WTC11 (cell line): ENCODE measurements around the gene HECW1. TPM values are rescaled to one million over a fixed set of nuclear protein-coding genes. Genes with fewer than 3 reads are reported as not detected.

ENCODE experiments used
- ATAC-seq: fragments of 200-7000 bp; cut with Tn5 transposase; 2 replicates; pipeline ENCODE4 v1.10.0; 2021; ENCODE audit warnings: mild to moderate bottlenecking, moderate library complexity
- CTCF ChIA-PET: fragments of 300-600 bp; sonication (Branson Sonifier 250); formaldehyde crosslinking; loops from one replicate; lab custom pipeline; 2021; ENCODE audit warnings: antibody characterized with exemption; lab: Charles Lee
- POLR2A ChIA-PET: fragments of 350-600 bp; sonication (Branson Sonifier 250); formaldehyde crosslinking; loops from one replicate; lab custom pipeline; 2021; ENCODE audit warnings: antibody characterized with exemption; lab: Charles Lee
- DNase-seq: peaks from one replicate; pipeline ENCODE4 v3.0.0; 2021; ENCODE audit warnings: low spot score
- H3K27ac Mint-ChIP-seq: 2 replicates; pipeline ENCODE4 v1.8.0; 2021; ENCODE audit warnings: mixed read lengths
- H3K27me3 Mint-ChIP-seq: 2 replicates; pipeline ENCODE4 v1.8.0; 2021; ENCODE audit warnings: low read depth, mild to moderate bottlenecking, moderate library complexity, mixed read lengths
- H3K36me3 Mint-ChIP-seq: 2 replicates; pipeline ENCODE4 v1.8.0; 2021; ENCODE audit warnings: mixed read lengths
- H3K4me1 Mint-ChIP-seq: 2 replicates; pipeline ENCODE4 v1.8.0; 2022; ENCODE audit warnings: mixed read lengths
- H3K4me3 Mint-ChIP-seq: 2 replicates; pipeline ENCODE4 v1.8.0; 2021; ENCODE audit warnings: mild to moderate bottlenecking, moderate library complexity, mixed read lengths
- H3K9me3 Mint-ChIP-seq: 2 replicates; pipeline ENCODE4 v1.8.0; 2021; ENCODE audit warnings: mixed read lengths
- CREB1 ChIP-seq: sonication (generic); formaldehyde crosslinking; IDR thresholded peaks from 2 replicates; pipeline ENCODE4 v1.8.0; 2023; ENCODE audit warnings: mild to moderate bottlenecking, missing genetic modification reagents
- FOXP1 ChIP-seq: sonication (generic); formaldehyde crosslinking; IDR thresholded peaks from 2 replicates; pipeline ENCODE4 v1.8.0; 2022; ENCODE audit warnings: missing genetic modification reagents, mild to moderate bottlenecking, moderate library complexity, borderline replicate concordance
- GTF2I ChIP-seq: fragments of 250-450 bp; sonication (Bioruptor Pico); conservative IDR thresholded peaks from 2 replicates; pipeline ENCODE4 v1.4.0; 2021; ENCODE audit warnings: mild to moderate bottlenecking
- IRF2 ChIP-seq: sonication (generic); formaldehyde crosslinking; IDR thresholded peaks from 2 replicates; pipeline ENCODE4 v1.8.0; 2022; ENCODE audit warnings: low read depth, missing genetic modification reagents, borderline replicate concordance
- JUN ChIP-seq: sonication (generic); formaldehyde crosslinking; IDR thresholded peaks from 2 replicates; pipeline ENCODE4 v1.8.0; 2023; ENCODE audit warnings: mild to moderate bottlenecking, missing genetic modification reagents
- KAT7 ChIP-seq: sonication (generic); formaldehyde crosslinking; IDR thresholded peaks from 2 replicates; pipeline ENCODE4 v1.8.1; 2023; ENCODE audit warnings: missing genetic modification reagents, mild to moderate bottlenecking, borderline replicate concordance
- MXD4 ChIP-seq: fragments of 250-450 bp; sonication (Bioruptor Pico); IDR thresholded peaks from 2 replicates; pipeline ENCODE4 v1.8.0; 2021; ENCODE audit warnings: mild to moderate bottlenecking, moderate library complexity, borderline replicate concordance
- MYBL2 ChIP-seq: sonication (generic); formaldehyde crosslinking; IDR thresholded peaks from 2 replicates; pipeline ENCODE4 v1.8.1; 2023; ENCODE audit warnings: mild to moderate bottlenecking, moderate library complexity, missing genetic modification reagents
- NFE2L1 ChIP-seq: sonication (generic); formaldehyde crosslinking; IDR thresholded peaks from 2 replicates; pipeline ENCODE4 v1.8.1; 2023; ENCODE audit warnings: missing genetic modification reagents
- NR3C1 ChIP-seq: sonication (generic); formaldehyde crosslinking; conservative IDR thresholded peaks from 2 replicates; pipeline ENCODE4 v1.8.1; 2023; ENCODE audit warnings: low read depth, mild to moderate bottlenecking, missing genetic modification reagents
- PRRX2 ChIP-seq: fragments of 250-450 bp; sonication (Bioruptor Pico); IDR thresholded peaks from 2 replicates; pipeline ENCODE4 v1.8.0; 2021; ENCODE audit warnings: mild to moderate bottlenecking
- RORB ChIP-seq: fragments of 250-450 bp; sonication (Bioruptor Pico); IDR thresholded peaks from 2 replicates; pipeline ENCODE4 v1.9.0; 2021; ENCODE audit warnings: mild to moderate bottlenecking
- SMAD4 ChIP-seq: sonication (generic); formaldehyde crosslinking; IDR thresholded peaks from 2 replicates; pipeline ENCODE4 v1.8.0; 2022; ENCODE audit warnings: mild to moderate bottlenecking, missing genetic modification reagents
- TCF7 ChIP-seq: sonication (generic); formaldehyde crosslinking; IDR thresholded peaks from 2 replicates; pipeline ENCODE4 v1.8.0; 2022; ENCODE audit warnings: mild to moderate bottlenecking, low read depth, missing genetic modification reagents, moderate library complexity
- ZNF138 ChIP-seq: sonication (generic); formaldehyde crosslinking; conservative IDR thresholded peaks from 2 replicates; pipeline ENCODE4 v1.8.1; 2022; ENCODE audit warnings: mild to moderate bottlenecking, moderate library complexity, missing genetic modification reagents
- ZNF219 ChIP-seq: sonication (generic); formaldehyde crosslinking; IDR thresholded peaks from 2 replicates; pipeline ENCODE4 v1.8.0; 2023; ENCODE audit warnings: missing genetic modification reagents, mild to moderate bottlenecking, borderline replicate concordance
- ZNF263 ChIP-seq: sonication (generic); formaldehyde crosslinking; IDR thresholded peaks from 2 replicates; pipeline ENCODE4 v1.8.1; 2022; ENCODE audit warnings: low read depth, mild to moderate bottlenecking, moderate library complexity, missing genetic modification reagents
- ZNF396 ChIP-seq: fragments of 250-450 bp; sonication (Bioruptor Pico); IDR thresholded peaks from 2 replicates; pipeline ENCODE4 v1.8.0; 2021; ENCODE audit warnings: mild to moderate bottlenecking, moderate library complexity, borderline replicate concordance
- ZNF423 ChIP-seq: fragments of 250-450 bp; sonication (Bioruptor Pico); IDR thresholded peaks from 2 replicates; pipeline ENCODE4 v2.1.2; 2022; ENCODE audit warnings: mild to moderate bottlenecking, moderate library complexity
- total RNA-seq: library from RNA; stranded (reverse); gene quantifications from 3 replicates; pipeline ENCODE4 v1.2.3, GENCODE V29; 2021
- TF ChIP-seq, protein P1 (sequence below): fragments of 250-450 bp; sonication (Bioruptor Pico); conservative IDR thresholded peaks from 2 replicates; pipeline ENCODE4 v1.9.0; 2021; ENCODE audit warnings: mild to moderate bottlenecking
- TF ChIP-seq, protein P2 (sequence below): fragments of 250-450 bp; sonication (Bioruptor Pico); IDR thresholded peaks from 2 replicates; pipeline ENCODE4 v1.9.0; 2021; ENCODE audit warnings: mild to moderate bottlenecking, borderline replicate concordance
- TF ChIP-seq, protein P3 (sequence below): sonication (generic); formaldehyde crosslinking; IDR thresholded peaks from 2 replicates; pipeline ENCODE4 v1.8.1; 2023; ENCODE audit warnings: mild to moderate bottlenecking, missing genetic modification reagents, moderate library complexity
- TF ChIP-seq, protein P4 (sequence below): sonication (generic); formaldehyde crosslinking; IDR thresholded peaks from 2 replicates; pipeline ENCODE4 v1.8.0; 2022; ENCODE audit warnings: mild to moderate bottlenecking, missing genetic modification reagents
- TF ChIP-seq, protein P5 (sequence below): sonication (generic); formaldehyde crosslinking; IDR thresholded peaks from 2 replicates; pipeline ENCODE4 v1.8.0; 2023; ENCODE audit warnings: mild to moderate bottlenecking, missing genetic modification reagents
- TF ChIP-seq, protein P6 (sequence below): sonication (generic); formaldehyde crosslinking; IDR thresholded peaks from 2 replicates; pipeline ENCODE4 v1.8.1; 2022; ENCODE audit warnings: low read depth, missing genetic modification reagents, borderline replicate concordance

HECW1 gene
- total RNA-seq, 1 experiment from 2014 or later: 6.1 TPM

DNA sequence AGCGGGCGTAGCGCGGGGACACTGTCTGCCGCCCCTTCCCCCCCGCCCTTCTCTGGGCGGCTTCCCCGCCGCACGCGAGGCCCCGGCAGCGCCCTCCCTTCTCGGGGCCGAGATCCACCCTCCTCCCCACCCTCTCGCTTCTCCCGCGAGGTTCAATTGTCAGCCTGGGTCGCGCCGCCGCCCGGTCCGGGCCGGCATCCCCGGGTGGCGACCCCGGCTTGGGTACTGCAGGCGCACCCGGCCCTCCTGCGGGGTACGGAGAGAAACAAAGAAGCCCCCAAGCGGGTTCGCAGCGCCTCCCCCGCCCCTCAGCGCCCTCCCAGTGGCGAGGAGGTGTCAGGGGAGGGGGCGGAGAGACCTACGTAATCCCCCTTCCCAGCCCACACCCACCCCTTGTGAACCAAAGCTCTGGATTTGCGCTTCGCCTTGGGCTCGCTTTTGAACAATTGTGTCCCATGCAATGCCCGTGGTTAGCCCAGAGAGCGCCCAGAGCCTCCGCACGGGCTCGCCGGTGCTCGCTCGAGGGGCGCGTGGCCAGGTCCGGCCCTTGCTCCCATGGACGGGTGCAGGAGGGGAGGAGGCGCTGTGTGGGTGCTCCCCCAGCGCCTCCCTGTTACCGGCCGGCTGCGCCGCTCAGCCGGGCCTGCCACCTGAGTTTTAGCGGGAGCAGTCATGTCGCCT, 634 bp downstream of the HECW1 start:
- Mint-ChIP-seq H3K9me3 (no peaks in the 10 kb centered on the region), H3K36me3 (no peaks in the 10 kb centered on the region), H3K4me3 (peak overlapping the region; percentile 76), H3K27ac (no peak overlapping the region), H3K27me3 (peaks cover 23% of the 10 kb centered on the region), H3K4me1 (peaks cover 73% of the 10 kb centered on the region)
- peak; percentile 65 for DNase-seq
- CTCF ChIA-PET: interaction anchor here (0.6 to 3.7 kb wide), 4 partner anchors 42 to 327 kb away, joined by 3 to 16 read pairs (median 4); no protein-coding TSS in a partner anchor
- peak; percentile 46 for ATAC-seq
- POLR2A ChIA-PET: interaction anchor here (0.5 to 1.1 kb wide), 7 partner anchors 13 to 1518 kb away, joined by 3 to 8 read pairs (median 4); partner anchors contain the start of gene MRPL32
- TF ChIP-seq ZNF423 (CRISPR knock-in tag): peak; percentile 49
- TF ChIP-seq ZNF396 (CRISPR knock-in tag): no peak
- TF ChIP-seq IRF2 (CRISPR knock-in tag): no peak
- TF ChIP-seq FOXP1 (CRISPR knock-in tag): no peak
- no peak for TF ChIP-seq MXD4 (CRISPR knock-in tag)
- TF ChIP-seq, protein P1, sequence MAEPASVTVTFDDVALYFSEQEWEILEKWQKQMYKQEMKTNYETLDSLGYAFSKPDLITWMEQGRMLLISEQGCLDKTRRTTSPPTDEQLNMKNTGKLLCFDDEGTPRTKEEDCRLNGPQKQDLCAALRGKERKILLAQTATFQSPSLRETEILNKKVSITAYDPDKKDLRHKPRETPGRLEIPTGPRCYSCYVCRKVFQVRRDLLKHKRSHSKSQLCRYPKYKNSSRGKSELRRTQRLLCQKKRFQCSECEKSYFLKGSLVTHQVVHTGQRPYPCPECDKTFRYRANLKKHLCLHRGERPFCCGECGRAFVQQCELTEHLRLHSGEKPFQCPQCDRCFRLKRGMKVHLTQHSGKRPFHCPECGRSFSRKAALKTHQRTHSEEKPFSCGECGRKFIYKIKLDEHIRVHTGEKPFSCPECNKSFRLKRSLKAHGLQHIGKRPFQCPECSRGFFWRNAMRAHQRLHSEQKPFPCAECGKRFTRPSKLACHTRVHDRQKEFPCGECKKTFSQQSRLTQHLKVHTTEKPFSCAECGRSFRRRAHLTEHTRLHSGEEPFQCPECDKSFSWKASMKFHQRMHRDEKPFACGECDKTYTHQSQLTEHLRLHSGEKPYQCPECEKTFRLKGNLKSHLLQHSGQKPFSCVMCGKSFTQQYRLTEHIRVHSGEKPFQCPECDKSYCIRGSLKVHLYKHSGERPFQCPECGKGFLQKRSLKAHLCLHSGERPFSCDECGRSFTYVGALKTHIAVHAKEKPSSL (CRISPR knock-in tag): no peak
- no peak for TF ChIP-seq NFE2L1 (CRISPR knock-in tag)
- TF ChIP-seq, protein P2, sequence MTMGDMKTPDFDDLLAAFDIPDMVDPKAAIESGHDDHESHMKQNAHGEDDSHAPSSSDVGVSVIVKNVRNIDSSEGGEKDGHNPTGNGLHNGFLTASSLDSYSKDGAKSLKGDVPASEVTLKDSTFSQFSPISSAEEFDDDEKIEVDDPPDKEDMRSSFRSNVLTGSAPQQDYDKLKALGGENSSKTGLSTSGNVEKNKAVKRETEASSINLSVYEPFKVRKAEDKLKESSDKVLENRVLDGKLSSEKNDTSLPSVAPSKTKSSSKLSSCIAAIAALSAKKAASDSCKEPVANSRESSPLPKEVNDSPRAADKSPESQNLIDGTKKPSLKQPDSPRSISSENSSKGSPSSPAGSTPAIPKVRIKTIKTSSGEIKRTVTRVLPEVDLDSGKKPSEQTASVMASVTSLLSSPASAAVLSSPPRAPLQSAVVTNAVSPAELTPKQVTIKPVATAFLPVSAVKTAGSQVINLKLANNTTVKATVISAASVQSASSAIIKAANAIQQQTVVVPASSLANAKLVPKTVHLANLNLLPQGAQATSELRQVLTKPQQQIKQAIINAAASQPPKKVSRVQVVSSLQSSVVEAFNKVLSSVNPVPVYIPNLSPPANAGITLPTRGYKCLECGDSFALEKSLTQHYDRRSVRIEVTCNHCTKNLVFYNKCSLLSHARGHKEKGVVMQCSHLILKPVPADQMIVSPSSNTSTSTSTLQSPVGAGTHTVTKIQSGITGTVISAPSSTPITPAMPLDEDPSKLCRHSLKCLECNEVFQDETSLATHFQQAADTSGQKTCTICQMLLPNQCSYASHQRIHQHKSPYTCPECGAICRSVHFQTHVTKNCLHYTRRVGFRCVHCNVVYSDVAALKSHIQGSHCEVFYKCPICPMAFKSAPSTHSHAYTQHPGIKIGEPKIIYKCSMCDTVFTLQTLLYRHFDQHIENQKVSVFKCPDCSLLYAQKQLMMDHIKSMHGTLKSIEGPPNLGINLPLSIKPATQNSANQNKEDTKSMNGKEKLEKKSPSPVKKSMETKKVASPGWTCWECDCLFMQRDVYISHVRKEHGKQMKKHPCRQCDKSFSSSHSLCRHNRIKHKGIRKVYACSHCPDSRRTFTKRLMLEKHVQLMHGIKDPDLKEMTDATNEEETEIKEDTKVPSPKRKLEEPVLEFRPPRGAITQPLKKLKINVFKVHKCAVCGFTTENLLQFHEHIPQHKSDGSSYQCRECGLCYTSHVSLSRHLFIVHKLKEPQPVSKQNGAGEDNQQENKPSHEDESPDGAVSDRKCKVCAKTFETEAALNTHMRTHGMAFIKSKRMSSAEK (CRISPR knock-in tag): no peak
- no peak for TF ChIP-seq ZNF138 (CRISPR knock-in tag)
- TF ChIP-seq, protein P3, sequence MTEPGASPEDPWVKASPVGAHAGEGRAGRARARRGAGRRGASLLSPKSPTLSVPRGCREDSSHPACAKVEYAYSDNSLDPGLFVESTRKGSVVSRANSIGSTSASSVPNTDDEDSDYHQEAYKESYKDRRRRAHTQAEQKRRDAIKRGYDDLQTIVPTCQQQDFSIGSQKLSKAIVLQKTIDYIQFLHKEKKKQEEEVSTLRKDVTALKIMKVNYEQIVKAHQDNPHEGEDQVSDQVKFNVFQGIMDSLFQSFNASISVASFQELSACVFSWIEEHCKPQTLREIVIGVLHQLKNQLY (CRISPR knock-in tag): no peak
- TF ChIP-seq ZNF219: no peak
- TF ChIP-seq TCF7 (CRISPR knock-in tag): no peak
- no peak for TF ChIP-seq PRRX2
- TF ChIP-seq ZNF263 (CRISPR knock-in tag): peak; percentile 66; the same call in 1 of the 2 replicates
- TF ChIP-seq, protein P4, sequence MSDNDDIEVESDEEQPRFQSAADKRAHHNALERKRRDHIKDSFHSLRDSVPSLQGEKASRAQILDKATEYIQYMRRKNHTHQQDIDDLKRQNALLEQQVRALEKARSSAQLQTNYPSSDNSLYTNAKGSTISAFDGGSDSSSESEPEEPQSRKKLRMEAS (CRISPR knock-in tag): peak; percentile 41
- no peak for TF ChIP-seq GTF2I (CRISPR knock-in tag)
- TF ChIP-seq MYBL2: no peak
- TF ChIP-seq RORB (CRISPR knock-in tag): no peak
- no peak for TF ChIP-seq CREB1
- no peak for TF ChIP-seq NR3C1 (CRISPR knock-in tag)
- 0 out of 2 replicates have a peak, but pooled peaks have one; percentile 9 for TF ChIP-seq SMAD4 (CRISPR knock-in tag)
- TF ChIP-seq JUN: no peak
- TF ChIP-seq, protein P5, sequence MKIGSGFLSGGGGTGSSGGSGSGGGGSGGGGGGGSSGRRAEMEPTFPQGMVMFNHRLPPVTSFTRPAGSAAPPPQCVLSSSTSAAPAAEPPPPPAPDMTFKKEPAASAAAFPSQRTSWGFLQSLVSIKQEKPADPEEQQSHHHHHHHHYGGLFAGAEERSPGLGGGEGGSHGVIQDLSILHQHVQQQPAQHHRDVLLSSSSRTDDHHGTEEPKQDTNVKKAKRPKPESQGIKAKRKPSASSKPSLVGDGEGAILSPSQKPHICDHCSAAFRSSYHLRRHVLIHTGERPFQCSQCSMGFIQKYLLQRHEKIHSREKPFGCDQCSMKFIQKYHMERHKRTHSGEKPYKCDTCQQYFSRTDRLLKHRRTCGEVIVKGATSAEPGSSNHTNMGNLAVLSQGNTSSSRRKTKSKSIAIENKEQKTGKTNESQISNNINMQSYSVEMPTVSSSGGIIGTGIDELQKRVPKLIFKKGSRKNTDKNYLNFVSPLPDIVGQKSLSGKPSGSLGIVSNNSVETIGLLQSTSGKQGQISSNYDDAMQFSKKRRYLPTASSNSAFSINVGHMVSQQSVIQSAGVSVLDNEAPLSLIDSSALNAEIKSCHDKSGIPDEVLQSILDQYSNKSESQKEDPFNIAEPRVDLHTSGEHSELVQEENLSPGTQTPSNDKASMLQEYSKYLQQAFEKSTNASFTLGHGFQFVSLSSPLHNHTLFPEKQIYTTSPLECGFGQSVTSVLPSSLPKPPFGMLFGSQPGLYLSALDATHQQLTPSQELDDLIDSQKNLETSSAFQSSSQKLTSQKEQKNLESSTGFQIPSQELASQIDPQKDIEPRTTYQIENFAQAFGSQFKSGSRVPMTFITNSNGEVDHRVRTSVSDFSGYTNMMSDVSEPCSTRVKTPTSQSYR (CRISPR knock-in tag): no peak
- TF ChIP-seq, protein P6, sequence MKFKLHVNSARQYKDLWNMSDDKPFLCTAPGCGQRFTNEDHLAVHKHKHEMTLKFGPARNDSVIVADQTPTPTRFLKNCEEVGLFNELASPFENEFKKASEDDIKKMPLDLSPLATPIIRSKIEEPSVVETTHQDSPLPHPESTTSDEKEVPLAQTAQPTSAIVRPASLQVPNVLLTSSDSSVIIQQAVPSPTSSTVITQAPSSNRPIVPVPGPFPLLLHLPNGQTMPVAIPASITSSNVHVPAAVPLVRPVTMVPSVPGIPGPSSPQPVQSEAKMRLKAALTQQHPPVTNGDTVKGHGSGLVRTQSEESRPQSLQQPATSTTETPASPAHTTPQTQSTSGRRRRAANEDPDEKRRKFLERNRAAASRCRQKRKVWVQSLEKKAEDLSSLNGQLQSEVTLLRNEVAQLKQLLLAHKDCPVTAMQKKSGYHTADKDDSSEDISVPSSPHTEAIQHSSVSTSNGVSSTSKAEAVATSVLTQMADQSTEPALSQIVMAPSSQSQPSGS (CRISPR knock-in tag): no peak
- TF ChIP-seq KAT7 (CRISPR knock-in tag): peak; percentile 77; the same call in 1 of the 2 replicates
